GM12872 (cell line): ENCODE data around the gene CSMD2.

ENCODE experiments used
- CTCF ChIP-seq: IDR thresholded peaks from 3 replicates; pipeline ENCODE4 v1.5.1; 2011; ENCODE audit warnings: low read depth, mild to moderate bottlenecking, low read length, moderate library complexity; ENCODE audit not compliant: insufficient read depth

The CSMD2 gene

GRCh38 chr1:34131396-34132160 lies 33.5 kb downstream of the CSMD2 start:
- no peak for TF ChIP-seq CTCF

GRCh38 chr1:34130306-34130705 lies 34.7 kb downstream of the CSMD2 start:
- TF ChIP-seq CTCF: no peak

DNA sequence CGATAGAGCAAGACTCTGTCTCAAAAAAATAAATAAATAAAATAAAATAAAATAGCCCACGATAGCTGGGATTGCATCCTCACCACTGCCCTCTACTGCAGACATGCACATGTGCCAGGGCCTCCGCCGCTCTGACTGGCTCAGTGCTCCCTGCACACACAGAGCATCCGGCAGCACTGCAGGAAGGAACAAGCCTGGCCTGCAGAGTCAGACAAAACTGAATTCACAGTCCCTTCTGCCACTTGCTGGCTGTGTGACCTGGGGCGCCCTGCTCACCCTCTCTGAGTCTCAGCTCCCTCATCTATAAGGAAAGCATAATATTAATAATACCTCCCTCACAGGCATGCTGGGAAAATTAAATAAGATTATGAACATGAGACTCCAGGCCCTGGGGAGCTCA lies 35.4 kb downstream of the CSMD2 start:
- no peak for TF ChIP-seq CTCF

DNA sequence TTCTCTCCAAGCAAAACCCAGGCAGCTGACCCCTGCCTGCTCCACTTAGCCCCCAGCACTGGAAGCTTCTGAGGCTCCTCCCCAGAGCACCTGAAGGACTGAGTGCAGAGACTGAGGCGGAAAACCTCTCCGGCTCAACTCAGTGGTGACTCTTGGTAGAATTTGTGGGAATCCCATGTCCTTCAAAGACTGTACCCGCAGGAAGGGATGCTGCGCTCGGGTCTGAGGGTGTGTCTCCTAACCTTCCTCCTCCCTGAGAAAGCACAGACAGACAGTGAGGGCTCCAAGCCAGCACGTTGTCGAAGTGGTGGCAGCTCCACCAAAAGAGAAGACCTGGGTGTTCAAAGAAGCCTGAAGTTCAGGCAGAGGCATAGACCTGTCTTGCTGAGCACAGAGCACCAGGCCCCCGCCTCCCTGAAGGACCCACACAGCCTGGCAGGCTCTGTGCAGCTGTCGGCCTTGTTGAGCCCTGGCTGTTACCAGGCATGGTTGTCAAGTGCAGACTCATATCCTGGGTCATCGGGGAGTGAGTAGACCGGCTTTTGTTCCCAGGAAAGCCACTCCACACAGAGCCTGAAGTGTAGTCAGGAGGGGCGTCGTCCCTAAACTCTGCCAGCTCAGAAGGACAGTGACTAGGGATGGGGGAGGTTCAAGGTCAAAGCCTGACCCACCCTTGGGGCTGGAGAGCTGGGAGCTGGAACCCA lies 36.7 kb downstream of the CSMD2 start:
- no peak for TF ChIP-seq CTCF

- TF ChIP-seq CTCF: no peak
Observed at GRCh38 chr1:34127006-34128000, 37.7 kb downstream of the CSMD2 start.

- TF ChIP-seq CTCF: no peak
Observed at GRCh38 chr1:34126486-34126885, 38.5 kb downstream of the CSMD2 start.

GRCh38 chr1:34125721-34126380 lies 39.2 kb downstream of the CSMD2 start:
- no peak for TF ChIP-seq CTCF
